AG04450 (cell line): ENCODE results near the gene RAB4B. TPM values are rescaled to one million over a fixed set of nuclear protein-coding genes. Genes with fewer than 3 reads are reported as not detected.
"Not testable (repeated sequence)": the region's sequence is repeated elsewhere in the genome, so short reads cannot be mapped to it uniquely, and the experiment has no call there.

Experiments
- CTCF ChIA-PET: fragments of 300-600, 350-600 bp; formaldehyde crosslinking; extraction: SDS; loops from one replicate; lab custom pipeline; 2022; ENCODE audit warnings: antibody characterized with exemption, inconsistent platforms; lab: Charles Lee
- POLR2A ChIA-PET: fragments of 350-600 bp; formaldehyde crosslinking; extraction: SDS; loops from one replicate; lab custom pipeline; 2021; ENCODE audit warnings: antibody characterized with exemption, inconsistent platforms; lab: Yijun Ruan, JAX
- DNase-seq: peaks from one replicate; pipeline ENCODE4 v3.0.0-alpha.2; 2011; ENCODE audit warnings: low read depth, low spot score
- H3K27ac ChIP-seq: one replicate; pipeline ENCODE4 v1.5.1; 2012; ENCODE audit warnings: low read depth, low read length, control low read depth
- H3K27me3 ChIP-seq: one replicate; pipeline ENCODE4 v1.6.0; 2012; ENCODE audit warnings: low read length; ENCODE audit not compliant: control insufficient read depth, insufficient read depth
- H3K4me3 ChIP-seq: 2 replicates; pipeline ENCODE4 v1.5.1; 2011; ENCODE audit warnings: mild to moderate bottlenecking, low read depth, low read length, control low read depth
- H3K9me3 ChIP-seq: 2 replicates; pipeline ENCODE4 v1.5.1; 2012; ENCODE audit warnings: low read length; ENCODE audit not compliant: control insufficient read depth, insufficient read depth
- CTCF ChIP-seq: IDR thresholded peaks from 2 replicates; pipeline ENCODE4 v1.5.1; 2011; ENCODE audit warnings: low read depth, low read length, control low read depth, inconsistent platforms
- polyA plus RNA-seq: library from polyadenylated mRNA; depleted of rRNA; stranded (reverse); fragments of >200 nt; gene quantifications from 2 replicates; pipeline ENCODE4 v1.2.3, GENCODE V29; 2011

Gene RAB4B
- polyA plus RNA-seq, 1 experiment = 14.0 TPM

- ChIA-PET CTCF (no interaction called here), POLR2A (interaction anchor here (1.1 kb wide), 1 partner anchor 31 kb away, joined by 6 read pairs; the partner anchor contains the start of gene RAB4B)
- Histone ChIP-seq H3K27ac (no peak overlapping the region), H3K27me3 (no peaks in the 10 kb centered on the region), H3K9me3 (peaks cover 7% of the 10 kb centered on the region; the same call in 1 of the 2 replicates), H3K4me3 (no peak overlapping the region)
- no peak for DNase-seq
- no peak for TF ChIP-seq CTCF
Observed at GRCh38 chr19:40809358-40810086, 31.5 kb downstream of the RAB4B start.

- H3K9me3 ChIP-seq = peaks cover 7% of the 10 kb centered on the region; the same call in 1 of the 2 replicates
- DNase-seq = no peak
- peak overlapping the region; percentile 11 for H3K27ac ChIP-seq
- CTCF ChIA-PET = no interaction called here
- POLR2A ChIA-PET = no interaction called here
- no peak for TF ChIP-seq CTCF
- peak overlapping the region; percentile 27; the same call in 1 of the 2 replicates for H3K4me3 ChIP-seq
- no peaks in the 10 kb centered on the region for H3K27me3 ChIP-seq
Observed at GRCh38 chr19:40810160-40810559, 32.1 kb downstream of the RAB4B start.

GRCh38 chr19:40810649-40811408 lies 32.8 kb downstream of the RAB4B start:
- Histone ChIP-seq H3K27ac (peak overlapping the region; percentile 31), H3K4me3 (peak overlapping the region; percentile 54)
- CTCF ChIA-PET = interaction anchor here (1.2 kb wide), 1 partner anchor 9 kb away, joined by 6 read pairs; no protein-coding TSS in a partner anchor
- H3K9me3 ChIP-seq, H3K27me3 ChIP-seq: not testable (repeated sequence)
- POLR2A ChIA-PET = interaction anchor here (0.6 to 1.1 kb wide), 5 partner anchors 11 to 206 kb away, joined by 3 to 14 read pairs (median 3); no protein-coding TSS in a partner anchor
- peak; percentile 15 for DNase-seq

GRCh38 chr19:40811478-40812341 lies 33.7 kb downstream of the RAB4B start:
- DNase-seq = no peak
- Histone ChIP-seq H3K27ac (no peak overlapping the region), H3K4me3 (no peak overlapping the region), H3K9me3 (peaks cover 7% of the 10 kb centered on the region; the same call in 1 of the 2 replicates), H3K27me3 (no peaks in the 10 kb centered on the region)
- CTCF ChIA-PET = interaction anchor here (1.2 kb wide), 1 partner anchor 8 kb away, joined by 6 read pairs; no protein-coding TSS in a partner anchor
- POLR2A ChIA-PET = interaction anchor here (0.6 to 1.1 kb wide), 5 partner anchors 11 to 207 kb away, joined by 3 to 14 read pairs (median 3); no protein-coding TSS in a partner anchor
- TF ChIP-seq CTCF = no peak

- H3K9me3 ChIP-seq, H3K27me3 ChIP-seq, DNase-seq, H3K27ac ChIP-seq, H3K4me3 ChIP-seq: not testable (repeated sequence)
- CTCF ChIA-PET = interaction anchor here (0.6 kb wide), 1 partner anchor 16 kb away, joined by 3 read pairs; no protein-coding TSS in a partner anchor
- POLR2A ChIA-PET = interaction anchor here (0.6 to 0.7 kb wide), 2 partner anchors 90 to 132 kb away, joined by 3 read pairs; no protein-coding TSS in a partner anchor
Observed at GRCh38 chr19:40812571-40812970, 34.5 kb downstream of the RAB4B start.
